Caco-2 (cell line): ENCODE data around the gene LOXL3. TPM values are rescaled to one million over a fixed set of nuclear protein-coding genes. Genes with fewer than 3 reads are reported as not detected.
A peak's percentile ranks its signal among the peaks of the same experiment; 100 is the strongest.

ENCODE experiments used
- BruUV-seq: library from RNA; stranded (reverse); fragments of 400-500 nt; replicated peaks from 2 replicates; lab custom pipeline; 2021; lab: Mats Ljungman, UMichigan
- CTCF ChIA-PET: fragments of 300-600 bp; sonication (Branson Sonifier 250); formaldehyde crosslinking; loops from one replicate; lab custom pipeline; 2022; ENCODE audit warnings: antibody characterized with exemption; lab: Charles Lee
- POLR2A ChIA-PET: fragments of 300-600 bp; sonication (Branson Sonifier 250); formaldehyde crosslinking; loops from one replicate; lab custom pipeline; 2022; ENCODE audit warnings: antibody characterized with exemption; lab: Charles Lee
- DNase-seq, 2 experiments: peaks; one replicate each; pipeline versions ENCODE4 v3.0.0 to v3.0.0-alpha.2; 2020 to 2022
- H3K27me3 ChIP-seq: replicated peaks from 2 replicates; pipeline ENCODE4 v1.6.0; 2011; ENCODE audit warnings: low read length; ENCODE audit not compliant: control insufficient read depth, insufficient read depth
- H3K36me3 ChIP-seq: 2 replicates; pipeline ENCODE4 v1.5.1; 2011; ENCODE audit warnings: low read length; ENCODE audit not compliant: control insufficient read depth, insufficient read depth
- H3K4me1 ChIP-seq: fragments of 250-450 bp; sonication (Bioruptor Pico); 2 replicates; pipeline ENCODE4 v1.5.1; 2020; ENCODE audit warnings: mild to moderate bottlenecking
- H3K4me3 ChIP-seq: 2 replicates; pipeline ENCODE4 v1.5.1; 2011; ENCODE audit warnings: low read depth, mild to moderate bottlenecking, control low read depth, low read length
- H3K9me3 ChIP-seq: fragments of 250-450 bp; sonication (Bioruptor Pico); 2 replicates; pipeline ENCODE4 v1.5.1; 2020; ENCODE audit warnings: mild to moderate bottlenecking, moderate library complexity
- H3K27ac Mint-ChIP-seq: one replicate; pipeline ENCODE4 v1.8.0; 2022; ENCODE audit warnings: mixed read lengths; ENCODE audit not compliant: unreplicated experiment
- H3K27me3 Mint-ChIP-seq: one replicate; pipeline ENCODE4 v1.8.0; 2022; ENCODE audit warnings: mixed read lengths; ENCODE audit not compliant: insufficient read depth, unreplicated experiment
- H3K36me3 Mint-ChIP-seq: one replicate; pipeline ENCODE4 v1.8.0; 2022; ENCODE audit warnings: mild to moderate bottlenecking, mixed read lengths; ENCODE audit not compliant: insufficient read depth, unreplicated experiment
- H3K4me1 Mint-ChIP-seq: one replicate; pipeline ENCODE4 v1.8.0; 2022; ENCODE audit warnings: low read depth, mixed read lengths; ENCODE audit not compliant: unreplicated experiment
- H3K4me3 Mint-ChIP-seq: one replicate; pipeline ENCODE4 v1.8.0; 2022; ENCODE audit warnings: mild to moderate bottlenecking, moderate library complexity, mixed read lengths; ENCODE audit not compliant: unreplicated experiment
- H3K9me3 Mint-ChIP-seq: one replicate; pipeline ENCODE4 v1.8.0; 2022; ENCODE audit warnings: mixed read lengths; ENCODE audit not compliant: unreplicated experiment
- CTCF ChIP-seq, 2 experiments: fragments of 200-600 bp in 1 of 2; IDR thresholded peaks; 1 replicate in 1 of 2; 2 replicates in 1 of 2; pipeline versions ENCODE4 v1.5.1 to v1.8.0; 2011 to 2022; ENCODE audit warnings: antibody characterized with exemption in 1 of 2, control low read depth in 1 of 2, inconsistent platforms in 1 of 2, low read depth in 1 of 2, low read length in 1 of 2, mild to moderate bottlenecking in 1 of 2, moderate library complexity in 1 of 2; ENCODE audit not compliant: insufficient read depth in 1 of 2, severe bottlenecking in 1 of 2, unreplicated experiment in 1 of 2
- intact Hi-C: fragments of 100-400 bp; cut with micrococcal nuclease; formaldehyde crosslinking; loops from one replicate; pipeline ENCODE4 v1.10.0; 2022; ENCODE audit not compliant: unreplicated experiment
- total RNA-seq: library from RNA; stranded (reverse); gene quantifications from 2 replicates; pipeline ENCODE4 v1.2.3, GENCODE V29; 2022

The LOXL3 gene
- total RNA-seq, 1 experiment from 2014 or later = 13.8 TPM

GRCh38 chr2:74588664-74589063 is 34.9 kb upstream of the LOXL3 start:
- no peaks in the 10 kb centered on the region for H3K36me3 Mint-ChIP-seq
- no peaks in the 10 kb centered on the region for H3K9me3 Mint-ChIP-seq
- no peak overlapping the region for H3K4me3 ChIP-seq
- intact Hi-C loops = loop anchor here (5.0 kb wide), 1 partner anchor 336 kb away; no protein-coding TSS in a partner anchor
- peaks cover 6% of the 10 kb centered on the region for H3K27me3 Mint-ChIP-seq
- H3K4me1 ChIP-seq = 0 out of 2 replicates have a peak, but pooled peaks cover under 1% of the 10 kb centered on the region
- no peak for DNase-seq
- no peaks in the 10 kb centered on the region for H3K27me3 ChIP-seq
- peaks cover 16% of the 10 kb centered on the region for H3K4me1 Mint-ChIP-seq
- ChIA-PET CTCF (interaction anchor here (0.6 to 2.0 kb wide), 4 partner anchors 30 to 106 kb away, joined by 3 to 7 read pairs (median 6); partner anchors contain the start of genes CCDC142, LOXL3 and TTC31), POLR2A (interaction anchor here (0.6 kb wide), 2 partner anchors 23 to 29 kb away, joined by 3 to 4 read pairs; no protein-coding TSS in a partner anchor)
- no TSS peak for BruUV-seq
- no peak overlapping the region for H3K4me3 Mint-ChIP-seq
- no peaks in the 10 kb centered on the region for H3K9me3 ChIP-seq
- no peak for TF ChIP-seq CTCF (IDR thresholded peaks at IDR 0.05; ENCODE audit: insufficient read depth in 1 of 2, low read depth in 1 of 2, low read length in 1 of 2, severe bottlenecking in 1 of 2, unreplicated experiment in 1 of 2)
- H3K27ac Mint-ChIP-seq = no peak overlapping the region
- no peaks in the 10 kb centered on the region for H3K36me3 ChIP-seq

- Histone ChIP-seq H3K9me3 (no peaks in the 10 kb centered on the region), H3K4me3 (no peak overlapping the region), H3K4me1 (no peaks in the 10 kb centered on the region), H3K27me3 (no peaks in the 10 kb centered on the region), H3K36me3 (no peaks in the 10 kb centered on the region)
- BruUV-seq = no TSS peak
- TF ChIP-seq CTCF (IDR thresholded peaks at IDR 0.05; ENCODE audit: insufficient read depth in 1 of 2, low read depth in 1 of 2, low read length in 1 of 2, severe bottlenecking in 1 of 2, unreplicated experiment in 1 of 2) = peak; percentile 64 to 79
- intact Hi-C loops = loop anchor here (1.0 to 5.0 kb wide), 7 partner anchors 38 to 335 kb away; partner anchors contain the start of genes AUP1, HTRA2, MRPL53 and PCGF1
- DNase-seq = peak; percentile 71 to 75
- ChIA-PET POLR2A (interaction anchor here (0.6 to 0.7 kb wide), 2 partner anchors 22 to 54 kb away, joined by 3 to 4 read pairs; no protein-coding TSS in a partner anchor), CTCF (interaction anchor here (0.6 to 1.6 kb wide), 6 partner anchors 29 to 253 kb away, joined by 3 to 8 read pairs (median 5); partner anchors contain the start of genes AUP1, HTRA2 and PCGF1)
- Mint-ChIP-seq H3K4me1 (peaks cover 22% of the 10 kb centered on the region), H3K27ac (no peak overlapping the region), H3K9me3 (no peaks in the 10 kb centered on the region), H3K27me3 (peaks cover 4% of the 10 kb centered on the region), H3K4me3 (no peak overlapping the region), H3K36me3 (no peaks in the 10 kb centered on the region)
Observed at GRCh38 chr2:74587664-74588277, 34.0 kb upstream of the LOXL3 start.

- ChIA-PET POLR2A (no interaction called here), CTCF (interaction anchor here (1.0 to 1.9 kb wide), 3 partner anchors 11 to 54 kb away, joined by 3 to 5 read pairs (median 4); no protein-coding TSS in a partner anchor)
- Histone ChIP-seq H3K9me3 (no peaks in the 10 kb centered on the region), H3K4me1 (no peaks in the 10 kb centered on the region), H3K36me3 (no peaks in the 10 kb centered on the region), H3K27me3 (no peaks in the 10 kb centered on the region), H3K4me3 (no peak overlapping the region)
- no peaks in the 10 kb centered on the region for H3K36me3 Mint-ChIP-seq
- H3K4me1 Mint-ChIP-seq = peaks cover 22% of the 10 kb centered on the region
- no TSS peak for BruUV-seq
- TF ChIP-seq CTCF (IDR thresholded peaks at IDR 0.05; ENCODE audit: insufficient read depth in 1 of 2, low read depth in 1 of 2, low read length in 1 of 2, severe bottlenecking in 1 of 2, unreplicated experiment in 1 of 2) = no peak
- DNase-seq = no peak
- H3K9me3 Mint-ChIP-seq = no peaks in the 10 kb centered on the region
- intact Hi-C loops = loop anchor here (5.0 kb wide), 1 partner anchor 333 kb away; no protein-coding TSS in a partner anchor
- no peak overlapping the region for H3K27ac Mint-ChIP-seq
- no peak overlapping the region for H3K4me3 Mint-ChIP-seq
- no peaks in the 10 kb centered on the region for H3K27me3 Mint-ChIP-seq
Observed at GRCh38 chr2:74585406-74586185, 31.9 kb upstream of the LOXL3 start.
